K562 (cell line): ENCODE results near the gene ILF2. TPM values are rescaled to one million over a fixed set of nuclear protein-coding genes. Genes with fewer than 3 reads are reported as not detected.

Experiments
- CREB1 ChIP-seq, 2 experiments: sonication (generic) in 1 of 2; formaldehyde crosslinking in 1 of 2; IDR thresholded peaks; 2 replicates each; pipeline versions ENCODE4 v1.6.1 to v1.8.0; 2012 to 2022; ENCODE audit warnings: inconsistent platforms in 1 of 2, mild to moderate bottlenecking in 1 of 2, missing genetic modification reagents in 1 of 2, moderate library complexity in 1 of 2
- CXXC5 ChIP-seq: fragments of 250-450 bp; sonication (Bioruptor Pico); IDR thresholded peaks from 2 replicates; pipeline ENCODE4 v1.8.0; 2022; ENCODE audit warnings: inconsistent platforms, mild to moderate bottlenecking, moderate library complexity
- ELF2 ChIP-seq: fragments of 250-450 bp; sonication (Bioruptor Pico); IDR thresholded peaks from 2 replicates; pipeline ENCODE4 v1.5.0; 2021; ENCODE audit warnings: mild to moderate bottlenecking
- ELF4 ChIP-seq: fragments of 450-650 bp; formaldehyde crosslinking; IDR thresholded peaks from 2 replicates; pipeline ENCODE4 v1.4.0; 2022; ENCODE audit warnings: missing genetic modification characterization
- ETV6 ChIP-seq, 3 experiments: fragments of 150-350 bp in 1 of 3; sonication (generic) in 1 of 3; formaldehyde crosslinking in 1 of 3; IDR thresholded peaks; 2 replicates each; pipeline versions ENCODE4 v1.6.1 to v1.8.0; 2014 to 2022; ENCODE audit warnings: borderline replicate concordance in 2 of 3, low read depth in 2 of 3, antibody characterized with exemption in 1 of 3, low read length in 1 of 3, mild to moderate bottlenecking in 1 of 3, missing genetic modification reagents in 1 of 3
- FIP1L1 ChIP-seq: fragments of 200-400 bp; formaldehyde crosslinking; IDR thresholded peaks from 2 replicates; pipeline ENCODE4 v1.6.1; 2018; ENCODE audit warnings: mild to moderate bottlenecking, low read depth, low read length; ENCODE audit not compliant: poor library complexity, severe bottlenecking
- KDM4B ChIP-seq, 2 experiments: fragments of 450-650 bp in 1 of 2; sonication (generic) in 1 of 2; IDR thresholded peaks; 2 replicates each; pipeline ENCODE4 v1.6.1; 2016 to 2017; ENCODE audit warnings: borderline replicate concordance in 2 of 2, antibody characterized with exemption in 1 of 2, low read depth in 1 of 2, mild to moderate bottlenecking in 1 of 2
- KDM5B ChIP-seq: fragments of 200-600 bp; sonication (generic); IDR thresholded peaks from 2 replicates; pipeline ENCODE4 v1.6.1; 2012; ENCODE audit warnings: low read depth, mild to moderate bottlenecking, moderate library complexity, low read length, control low read depth, inconsistent platforms; ENCODE audit not compliant: insufficient replicate concordance
- NEUROD1 ChIP-seq: fragments of 150-350 bp; IDR thresholded peaks from 2 replicates; pipeline ENCODE4 v1.6.1; 2014; ENCODE audit warnings: borderline replicate concordance, low read length, low read depth; ENCODE audit not compliant: partially characterized antibody
- NR2C1 ChIP-seq, 2 experiments: fragments of 450-650 bp; IDR thresholded peaks; 2 replicates each; pipeline ENCODE4 v1.6.1; 2017; ENCODE audit warnings: mild to moderate bottlenecking in 2 of 2, antibody characterized with exemption in 1 of 2, inconsistent platforms in 1 of 2, missing compliant biosample characterization in 1 of 2, missing genetic modification characterization in 1 of 2
- POLR2G ChIP-seq: fragments of 200-400 bp; formaldehyde crosslinking; IDR thresholded peaks from 2 replicates; pipeline ENCODE4 v1.6.1; 2017; ENCODE audit warnings: low read depth, mild to moderate bottlenecking, antibody characterized with exemption, low read length, moderate library complexity
- SIN3B ChIP-seq: fragments of 450-650 bp; IDR thresholded peaks from 2 replicates; pipeline ENCODE4 v1.6.1; 2017; ENCODE audit warnings: low read depth, mild to moderate bottlenecking, moderate library complexity
- SOX6 ChIP-seq: fragments of 450-650 bp; IDR thresholded peaks from 2 replicates; pipeline ENCODE4 v1.6.1; 2014; ENCODE audit warnings: mild to moderate bottlenecking
- SRSF1 ChIP-seq: fragments of 200-400 bp; formaldehyde crosslinking; IDR thresholded peaks from 2 replicates; pipeline ENCODE4 v1.6.1; 2017; ENCODE audit warnings: mild to moderate bottlenecking, low read depth, low read length, moderate library complexity
- ZFX ChIP-seq: sonication (generic); formaldehyde crosslinking; IDR thresholded peaks from 2 replicates; pipeline ENCODE4 v1.8.0; 2022; ENCODE audit warnings: mild to moderate bottlenecking, missing genetic modification reagents, moderate library complexity
- ZNF282 ChIP-seq: sonication (generic); formaldehyde crosslinking; IDR thresholded peaks from 2 replicates; pipeline ENCODE4 v1.8.1; 2023; ENCODE audit warnings: missing genetic modification reagents
- ZNF408 ChIP-seq: fragments of 250-450 bp; sonication (Bioruptor Pico); IDR thresholded peaks from 2 replicates; pipeline ENCODE4 v1.4.0; 2020; ENCODE audit warnings: low read depth, mild to moderate bottlenecking, moderate library complexity
- ZNF778 ChIP-seq: fragments of 450-650 bp; formaldehyde crosslinking; IDR thresholded peaks from 2 replicates; pipeline ENCODE4 v1.4.0; 2020; ENCODE audit warnings: mild to moderate bottlenecking, moderate library complexity
- polyA plus RNA-seq, 8 experiments: library from polyadenylated mRNA; depleted of rRNA in 4 of 8; stranded (reverse) in 5 of 8; unstranded in 3 of 8; fragments of >200 nt; fragmentation: Nextera tagmentation in 2 of 8; fragmentation: Illumina TruSeq in 1 of 8; extraction: Ambion mirVana in 2 of 8; extraction: Trizol in 1 of 8; gene quantifications; 2 replicates each; pipeline versions ENCODE4 v1.2.1 to v1.2.3, GENCODE V29; 2011 to 2014; ENCODE audit warnings: inconsistent platforms in 1 of 8, missing spikeins in 1 of 8
- total RNA-seq, 7 experiments: library from RNA; depleted of rRNA in 6 of 7; stranded (reverse); fragments of >200 nt in 6 of 7; fragmentation: Illumina TruSeq in 2 of 7; extraction: Trizol in 2 of 7; gene quantifications; 2 replicates each; pipeline versions ENCODE4 v1.2.1 to v1.2.3, GENCODE V29; 2011 to 2021; ENCODE audit warnings: low replicate concordance in 1 of 7
- TF ChIP-seq, protein P1 (sequence below): sonication (generic); formaldehyde crosslinking; IDR thresholded peaks from 2 replicates; pipeline ENCODE4 v1.8.1; 2023; ENCODE audit warnings: mild to moderate bottlenecking, missing genetic modification reagents
- TF ChIP-seq, protein P2 (sequence below): fragments of 250-450 bp; sonication (Bioruptor Pico); IDR thresholded peaks from 2 replicates; pipeline ENCODE4 v1.4.0; 2020; ENCODE audit warnings: borderline replicate concordance

The ILF2 gene
- total and polyA plus RNA-seq, 9 of the 15 experiments (the other 6 are each of a cell fraction or from before 2014, with no cell fraction given): 282 to 726 (median 474) TPM

GRCh38 chr1:153658400-153659174 is 12.2 kb downstream of the ILF2 start, which contains the start of gene SNAPIN (continued):
- no peak for TF ChIP-seq NR2C1 (IDR thresholded peaks at IDR 0.05)
- peak; percentile 73 for TF ChIP-seq NR2C1 (tag; IDR thresholded peaks at IDR 0.05)
- TF ChIP-seq CREB1 (IDR thresholded peaks at IDR 0.05): peak; percentile 82
- peak; percentile 25; the same call in 1 of the 2 replicates for TF ChIP-seq CREB1 (CRISPR knock-in tag; IDR thresholded peaks at IDR 0.05)
- TF ChIP-seq ZNF408 (CRISPR knock-in tag): no peak
- TF ChIP-seq NEUROD1: peak; percentile 47
- TF ChIP-seq ELF4 (CRISPR knock-in tag): no peak
- TF ChIP-seq SRSF1: no peak
- TF ChIP-seq ELF2 (CRISPR knock-in tag): no peak
- TF ChIP-seq POLR2G: peak; percentile 96
- TF ChIP-seq SOX6: peak; percentile 12; the same call in 1 of the 2 replicates
- TF ChIP-seq ZNF778 (CRISPR knock-in tag): no peak
- TF ChIP-seq KDM4B (IDR thresholded peaks at IDR 0.05; ENCODE audit: borderline replicate concordance in 2 of 2, low read depth in 1 of 2): peak in 1 of 2 experiments; percentile 60; a peak in 1 of 4 replicates
- no peak for TF ChIP-seq ZNF282 (CRISPR knock-in tag)
- TF ChIP-seq CXXC5 (CRISPR knock-in tag): peak; percentile 80
- TF ChIP-seq ETV6 (IDR thresholded peaks at IDR 0.05; ENCODE audit: borderline replicate concordance in 1 of 2, low read depth in 2 of 2, low read length in 1 of 2): 0 out of 4 replicates have a peak, but pooled peaks of 1 of the 2 experiments have one; percentile 16
- no peak for TF ChIP-seq ETV6 (CRISPR knock-in tag; IDR thresholded peaks at IDR 0.05; ENCODE audit: borderline replicate concordance)
- peak; percentile 21; the same call in 1 of the 2 replicates for TF ChIP-seq SIN3B
- TF ChIP-seq KDM5B: peak; percentile 78
- peak; percentile 83 for TF ChIP-seq FIP1L1
- peak; percentile 98 for TF ChIP-seq ZFX (CRISPR knock-in tag)
- TF ChIP-seq, protein P1, sequence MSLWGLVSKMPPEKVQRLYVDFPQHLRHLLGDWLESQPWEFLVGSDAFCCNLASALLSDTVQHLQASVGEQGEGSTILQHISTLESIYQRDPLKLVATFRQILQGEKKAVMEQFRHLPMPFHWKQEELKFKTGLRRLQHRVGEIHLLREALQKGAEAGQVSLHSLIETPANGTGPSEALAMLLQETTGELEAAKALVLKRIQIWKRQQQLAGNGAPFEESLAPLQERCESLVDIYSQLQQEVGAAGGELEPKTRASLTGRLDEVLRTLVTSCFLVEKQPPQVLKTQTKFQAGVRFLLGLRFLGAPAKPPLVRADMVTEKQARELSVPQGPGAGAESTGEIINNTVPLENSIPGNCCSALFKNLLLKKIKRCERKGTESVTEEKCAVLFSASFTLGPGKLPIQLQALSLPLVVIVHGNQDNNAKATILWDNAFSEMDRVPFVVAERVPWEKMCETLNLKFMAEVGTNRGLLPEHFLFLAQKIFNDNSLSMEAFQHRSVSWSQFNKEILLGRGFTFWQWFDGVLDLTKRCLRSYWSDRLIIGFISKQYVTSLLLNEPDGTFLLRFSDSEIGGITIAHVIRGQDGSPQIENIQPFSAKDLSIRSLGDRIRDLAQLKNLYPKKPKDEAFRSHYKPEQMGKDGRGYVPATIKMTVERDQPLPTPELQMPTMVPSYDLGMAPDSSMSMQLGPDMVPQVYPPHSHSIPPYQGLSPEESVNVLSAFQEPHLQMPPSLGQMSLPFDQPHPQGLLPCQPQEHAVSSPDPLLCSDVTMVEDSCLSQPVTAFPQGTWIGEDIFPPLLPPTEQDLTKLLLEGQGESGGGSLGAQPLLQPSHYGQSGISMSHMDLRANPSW: no peak
- TF ChIP-seq, protein P2, sequence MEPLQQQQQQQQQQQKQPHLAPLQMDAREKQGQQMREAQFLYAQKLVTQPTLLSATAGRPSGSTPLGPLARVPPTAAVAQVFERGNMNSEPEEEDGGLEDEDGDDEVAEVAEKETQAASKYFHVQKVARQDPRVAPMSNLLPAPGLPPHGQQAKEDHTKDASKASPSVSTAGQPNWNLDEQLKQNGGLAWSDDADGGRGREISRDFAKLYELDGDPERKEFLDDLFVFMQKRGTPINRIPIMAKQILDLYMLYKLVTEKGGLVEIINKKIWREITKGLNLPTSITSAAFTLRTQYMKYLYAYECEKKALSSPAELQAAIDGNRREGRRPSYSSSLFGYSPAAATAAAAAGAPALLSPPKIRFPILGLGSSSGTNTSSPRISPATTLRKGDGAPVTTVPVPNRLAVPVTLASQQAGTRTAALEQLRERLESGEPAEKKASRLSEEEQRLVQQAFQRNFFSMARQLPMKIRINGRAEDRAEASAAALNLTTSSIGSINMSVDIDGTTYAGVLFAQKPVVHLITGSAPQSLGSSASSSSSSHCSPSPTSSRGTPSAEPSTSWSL (CRISPR knock-in tag): no peak
